Ovary (tissue), 9 donors: ENCODE results near the gene CERK. TPM values are rescaled to one million over a fixed set of nuclear protein-coding genes. Genes with fewer than 3 reads are reported as not detected.

ENCODE experiments used
- DNase-seq, 5 donors: peaks; one replicate each; pipeline ENCODE4 v3.0.0-alpha.2; 2019 to 2020
- H3K27ac ChIP-seq, 2 donors: fragments of 200-600 bp; one replicate each; pipeline versions ENCODE4 v1.5.1 to v1.8.0; 2019 to 2022
- H3K27me3 ChIP-seq: fragments of 200-600 bp; one replicate; pipeline ENCODE4 v1.8.0; 2022
- H3K36me3 ChIP-seq: fragments of 200-600 bp; sonication (generic); one replicate; pipeline ENCODE4 v1.5.1; 2019
- H3K4me1 ChIP-seq: one replicate; pipeline ENCODE4 v1.8.1; 2013; ENCODE audit warnings: mild to moderate bottlenecking, moderate library complexity; ENCODE audit not compliant: insufficient read depth
- H3K4me3 ChIP-seq: fragments of 200-600 bp; sonication (generic); one replicate; pipeline ENCODE4 v1.5.1; 2017
- H3K9me3 ChIP-seq, 2 donors: fragments of 200-600 bp in 1 of 2; sonication (generic) in 1 of 2; one replicate each; pipeline versions ENCODE4 v1.5.1 to v1.8.1; 2013 to 2019; ENCODE audit warnings: mild to moderate bottlenecking in 1 of 2, moderate library complexity in 1 of 2
- CTCF ChIP-seq, 3 donors: fragments of 450-650 bp in 2 of 3; fragments of 200-600 bp in 1 of 3; IDR thresholded peaks; one replicate each; pipeline versions ENCODE4 v1.5.1 to v1.8.0; 2016 to 2022; ENCODE audit warnings: antibody characterized with exemption in 3 of 3, mild to moderate bottlenecking in 1 of 3
- EP300 ChIP-seq: sonication (generic); formaldehyde crosslinking; IDR thresholded peaks from one replicate; pipeline ENCODE4 v1.6.1; 2017; ENCODE audit warnings: antibody characterized with exemption
- POLR2A ChIP-seq: fragments of 450-650 bp; IDR thresholded peaks from one replicate; pipeline ENCODE4 v1.6.1; 2017; ENCODE audit warnings: antibody characterized with exemption, mild to moderate bottlenecking, moderate library complexity
- WGBS, 3 donors: extraction: QIAGEN DNeasy Blood & Tissue Kit in 1 of 3; methylation state at CpG; one replicate each; pipeline versions ENCODE4 v1.1.5 to v1.1.7; 2013 to 2017; 5-methylcytosine and 5-hydroxymethylcytosine counted together
- intact Hi-C, 4 donors: fragments of 100-400 bp; cut with DNase I; formaldehyde crosslinking; loops; one replicate each; pipeline versions ENCODE4 v1.11.0 to v1.15.1; 2022 to 2023
- polyA plus RNA-seq, 2 donors: library from polyadenylated mRNA; stranded (reverse); fragments of 200-250 nt in 1 of 2; fragments of 350-450 nt in 1 of 2; fragmentation: Illumina TruSeq in 1 of 2; extraction: RNeasy Lipid Tissue Mini Kit (QIAGEN cat#74804) in 1 of 2; gene quantifications; one replicate each; pipeline ENCODE4 v1.2.3, GENCODE V29; 2013 to 2014
- total RNA-seq, 7 donors: library from RNA; depleted of rRNA in 2 of 7; stranded (reverse); fragments of >200 nt in 2 of 7; fragmentation: NEBNext Ultra II Directional in 3 of 7; extraction: Animal tissue kit (Norgen Biotek cat#: 25700) in 3 of 7; gene quantifications; one replicate each; pipeline versions ENCODE4 v1.1.0 to v1.2.4, GENCODE V29; 2016 to 2023
- donor health status: DM: no; HTN: no; CAD: no; lungs with moderate emphysema.
- donor health status: DM: no; HTN: no; CAD: no.
- donor health status: Bipolar disorder and iron deficiency.
- donor health status: DM: yes; HTN: yes; CAD: no.
- donor health status: DM: no; HTN: no; CAD: no.
- donor health status: DM: yes; HTN: yes; CAD: no.

CERK gene
- total and polyA plus RNA-seq, 9 donors: 27.1 to 71.1 (median 46.8) TPM

- no peaks in the 10 kb centered on the region for H3K9me3 ChIP-seq
- WGBS, 3 donors: 89 to 90% (median 89%) methylated on average over 9 of the region's 9 CpGs
- DNase-seq: no peak
Observed at GRCh38 chr22:46780453-46780852, 42.4 kb upstream of the CERK start.

GRCh38 chr22:46779651-46780050, 41.6 kb upstream of the CERK start:
- intact Hi-C loops: no loop called here
- H3K4me1 ChIP-seq: peaks cover 3% of the 10 kb centered on the region
- WGBS, 3 donors: 84 to 92% (median 85%) methylated on average over 9 of the region's 9 CpGs
- DNase-seq: no peak
- H3K4me3 ChIP-seq: no peak overlapping the region
- H3K9me3 ChIP-seq: no peaks in the 10 kb centered on the region
- H3K27me3 ChIP-seq: no peaks in the 10 kb centered on the region
- H3K36me3 ChIP-seq: no peaks in the 10 kb centered on the region
- H3K27ac ChIP-seq: no peak overlapping the region
- no peak for TF ChIP-seq CTCF (IDR thresholded peaks at IDR 0.05)
- TF ChIP-seq POLR2A: no peak
- TF ChIP-seq EP300: no peak

More at GRCh38 chr22:46780453-46780852, 42.4 kb upstream of the CERK start:
- intact Hi-C loops: no loop called here
- no peaks in the 10 kb centered on the region for H3K36me3 ChIP-seq
- no peak overlapping the region for H3K4me3 ChIP-seq
- no peak for TF ChIP-seq POLR2A
- TF ChIP-seq CTCF (IDR thresholded peaks at IDR 0.05): no peak
- TF ChIP-seq EP300: no peak
- H3K27me3 ChIP-seq: no peaks in the 10 kb centered on the region
- H3K27ac ChIP-seq: no peak overlapping the region
- H3K4me1 ChIP-seq: no peaks in the 10 kb centered on the region

DNA sequence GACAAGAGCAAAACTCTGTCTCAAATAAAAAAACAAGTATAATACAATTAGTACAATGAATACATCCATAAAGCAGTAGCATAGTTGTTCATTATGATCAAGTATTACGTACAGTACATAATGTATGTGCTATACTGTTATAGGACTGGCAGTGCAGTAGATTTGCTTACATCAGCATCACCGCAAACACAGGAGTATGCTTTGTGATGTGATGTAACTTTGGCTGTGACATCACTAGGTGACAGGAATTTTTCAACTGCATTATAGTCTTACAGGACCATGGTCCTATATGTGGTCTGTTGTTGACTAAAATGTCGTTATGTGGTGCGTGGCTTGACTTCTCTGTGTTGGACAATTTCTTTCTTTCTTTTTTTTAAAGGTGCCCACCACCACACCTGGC, 41.0 kb upstream of the CERK start:
- no peak overlapping the region for H3K4me3 ChIP-seq
- no peak overlapping the region for H3K27ac ChIP-seq
- peaks cover 3% of the 10 kb centered on the region for H3K4me1 ChIP-seq
- no peaks in the 10 kb centered on the region for H3K36me3 ChIP-seq
- no peaks in the 10 kb centered on the region for H3K9me3 ChIP-seq
- 94 to 98% (median 97%) methylated on average over 4 of the region's 4 CpGs for WGBS, 3 donors
- intact Hi-C loops: no loop called here
- DNase-seq: no peak
- H3K27me3 ChIP-seq: no peaks in the 10 kb centered on the region
- TF ChIP-seq POLR2A: no peak

- DNase-seq: no peak
- H3K4me3 ChIP-seq: no peak overlapping the region
- no peaks in the 10 kb centered on the region for H3K27me3 ChIP-seq
- 87 to 90% (median 89%) methylated on average over 11 of the region's 11 CpGs for WGBS, 3 donors
- peaks cover 3% of the 10 kb centered on the region for H3K4me1 ChIP-seq
- H3K36me3 ChIP-seq: no peaks in the 10 kb centered on the region
- H3K9me3 ChIP-seq: no peaks in the 10 kb centered on the region
- TF ChIP-seq EP300 (no peak), POLR2A (no peak), CTCF (IDR thresholded peaks at IDR 0.05) (no peak)
- no peak overlapping the region for H3K27ac ChIP-seq
- intact Hi-C loops: no loop called here
Observed at GRCh38 chr22:46777609-46777970, 39.5 kb upstream of the CERK start.

GRCh38 chr22:46776876-46777608, 39.0 kb upstream of the CERK start:
- intact Hi-C loops: no loop called here
- TF ChIP-seq CTCF (IDR thresholded peaks at IDR 0.05): no peak
- TF ChIP-seq POLR2A: no peak
- no peak for TF ChIP-seq EP300
- H3K27ac ChIP-seq: no peak overlapping the region
- peaks cover 3% of the 10 kb centered on the region for H3K4me1 ChIP-seq
- H3K36me3 ChIP-seq: no peaks in the 10 kb centered on the region
- no peaks in the 10 kb centered on the region for H3K27me3 ChIP-seq
- H3K9me3 ChIP-seq: no peaks in the 10 kb centered on the region
- no peak for DNase-seq
- WGBS, 3 donors: 78 to 86% (median 80%) methylated on average over 18 of the region's 18 CpGs
- no peak overlapping the region for H3K4me3 ChIP-seq
